ENCODE data around the gene SSC5D.

SSC5D gene

DNA sequence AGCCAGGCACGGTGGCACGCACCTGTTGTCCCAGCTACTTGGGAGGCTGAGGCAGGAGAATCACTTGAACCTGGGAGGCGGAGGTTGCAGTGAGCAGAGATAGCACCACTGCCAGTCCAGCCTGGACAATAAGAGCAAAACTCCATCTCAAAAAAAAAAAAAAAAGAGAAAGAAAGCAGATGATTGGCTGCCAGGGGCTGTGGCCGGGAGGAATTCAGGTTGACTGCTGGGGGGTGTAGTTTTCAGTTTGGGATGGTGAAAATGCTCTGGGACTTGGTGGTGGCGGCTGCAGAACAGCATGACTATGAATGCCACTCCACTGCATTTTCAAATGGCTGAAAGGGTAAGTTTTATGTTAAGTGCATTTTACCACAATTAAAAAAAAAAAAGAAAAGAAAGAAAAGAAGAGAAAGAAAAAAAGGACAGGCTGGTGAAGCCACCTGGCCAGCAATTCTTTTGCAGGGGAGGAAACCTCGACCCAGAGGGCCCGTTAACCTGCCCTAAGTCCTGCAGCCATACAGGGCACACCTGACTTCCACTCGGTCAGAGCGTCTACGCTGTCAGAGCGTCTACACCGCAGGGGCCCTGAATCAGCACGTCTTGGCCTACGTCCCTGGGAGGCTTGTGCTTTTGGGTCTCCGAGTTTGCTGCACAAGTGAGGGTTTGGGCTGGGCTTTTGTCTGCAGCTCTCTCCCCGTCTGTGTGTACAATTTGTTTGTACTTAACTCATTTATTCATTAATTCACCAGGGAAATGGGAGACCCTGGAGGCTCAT is 30.4 kb upstream of the SSC5D start:
- in situ Hi-C loops (cut with HindIII; ENCODE audit: low pct_ligation_motif_present, low sequenced_read_pairs): no loop called here
- H3K27me3 ChIP-seq (replicated peaks): no peaks in the 10 kb centered on the region
- no peak overlapping the region for H3K4me3 ChIP-seq (ENCODE audit: low read depth, low read length)
- H3K27ac ChIP-seq: no peak overlapping the region
- DNase-seq: no peak
- no peak for TF ChIP-seq CTCF (IDR thresholded peaks at IDR 0.05; ENCODE audit: low read depth, low read length, missing control alignments)
- no peaks in the 10 kb centered on the region for H3K36me3 ChIP-seq (replicated peaks)

DNA sequence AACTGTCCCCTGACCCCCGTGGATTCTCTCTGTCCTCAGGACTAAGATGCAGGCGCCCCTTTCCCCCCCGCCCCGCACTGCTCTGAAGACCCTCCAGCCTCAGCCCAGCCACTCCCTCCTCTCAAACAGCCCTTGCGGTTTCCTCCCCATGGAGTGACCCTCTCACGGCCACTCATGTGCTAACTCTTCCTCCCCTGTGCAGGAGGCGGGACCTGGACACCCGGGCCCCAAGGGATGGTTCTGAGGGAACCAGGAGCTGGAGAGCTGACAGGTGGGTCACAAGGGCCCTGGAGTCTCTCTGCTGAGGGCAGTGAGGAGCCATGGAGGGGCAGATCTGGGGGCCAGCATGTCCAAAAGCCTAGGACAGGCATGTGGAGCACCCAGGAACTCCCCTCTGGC is 28.7 kb upstream of the SSC5D start:
- in situ Hi-C loops (cut with HindIII; ENCODE audit: low pct_ligation_motif_present, low sequenced_read_pairs): no loop called here
- no peak for TF ChIP-seq CTCF (IDR thresholded peaks at IDR 0.05; ENCODE audit: low read depth, low read length, missing control alignments)
- Histone ChIP-seq H3K4me3 (ENCODE audit: low read depth, low read length) (no peak overlapping the region), H3K27ac (no peak overlapping the region), H3K36me3 (replicated peaks) (no peaks in the 10 kb centered on the region), H3K27me3 (replicated peaks) (no peaks in the 10 kb centered on the region)
- DNase-seq: no peak

GRCh38 chr19:55459950-55460657 is 28.1 kb upstream of the SSC5D start:
- Histone ChIP-seq H3K27ac (no peak overlapping the region), H3K27me3 (replicated peaks) (no peaks in the 10 kb centered on the region), H3K36me3 (replicated peaks) (no peaks in the 10 kb centered on the region), H3K4me3 (ENCODE audit: low read depth, low read length) (peak overlapping the region; percentile 92)
- in situ Hi-C loops (cut with HindIII; ENCODE audit: low pct_ligation_motif_present, low sequenced_read_pairs): no loop called here
- DNase-seq: no peak
- TF ChIP-seq CTCF (IDR thresholded peaks at IDR 0.05; ENCODE audit: low read depth, low read length, missing control alignments): no peak

DNA sequence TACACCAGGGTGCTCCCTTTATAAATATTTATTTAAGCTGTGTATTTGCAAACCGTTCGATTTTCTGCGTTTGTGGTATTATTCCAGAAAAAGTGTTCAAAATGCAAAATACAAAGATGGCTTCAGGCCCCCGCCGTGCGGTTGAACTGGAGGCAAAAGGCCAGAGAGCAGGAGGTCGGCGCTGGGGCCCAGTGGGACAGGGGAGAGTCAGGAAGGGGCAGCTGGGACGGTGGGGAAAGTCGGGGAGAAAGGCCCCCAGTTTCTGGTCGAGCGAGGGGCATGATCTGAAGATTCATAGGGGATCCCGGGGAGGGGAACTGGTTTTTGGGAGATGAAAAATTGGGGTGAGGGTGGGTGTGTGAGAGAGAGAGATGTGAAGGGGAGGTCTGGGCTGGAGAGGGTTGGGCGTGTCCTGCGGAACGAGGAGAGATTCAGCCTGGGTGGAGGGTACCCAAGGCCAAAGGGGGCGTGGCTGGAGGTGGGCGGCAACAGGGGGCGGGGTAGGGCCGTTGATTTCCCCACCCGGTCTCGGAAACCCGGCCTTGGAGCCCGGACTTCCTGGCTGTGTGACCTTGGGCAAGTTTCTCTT is 27.5 kb upstream of the SSC5D start:
- Histone ChIP-seq H3K36me3 (replicated peaks) (no peaks in the 10 kb centered on the region), H3K4me3 (ENCODE audit: low read depth, low read length) (peak overlapping the region; percentile 92), H3K27me3 (replicated peaks) (no peaks in the 10 kb centered on the region), H3K27ac (peak overlapping the region; percentile 67)
- no peak for TF ChIP-seq CTCF (IDR thresholded peaks at IDR 0.05; ENCODE audit: low read depth, low read length, missing control alignments)
- in situ Hi-C loops (cut with HindIII; ENCODE audit: low pct_ligation_motif_present, low sequenced_read_pairs): no loop called here
- DNase-seq: peak; percentile 52

DNA sequence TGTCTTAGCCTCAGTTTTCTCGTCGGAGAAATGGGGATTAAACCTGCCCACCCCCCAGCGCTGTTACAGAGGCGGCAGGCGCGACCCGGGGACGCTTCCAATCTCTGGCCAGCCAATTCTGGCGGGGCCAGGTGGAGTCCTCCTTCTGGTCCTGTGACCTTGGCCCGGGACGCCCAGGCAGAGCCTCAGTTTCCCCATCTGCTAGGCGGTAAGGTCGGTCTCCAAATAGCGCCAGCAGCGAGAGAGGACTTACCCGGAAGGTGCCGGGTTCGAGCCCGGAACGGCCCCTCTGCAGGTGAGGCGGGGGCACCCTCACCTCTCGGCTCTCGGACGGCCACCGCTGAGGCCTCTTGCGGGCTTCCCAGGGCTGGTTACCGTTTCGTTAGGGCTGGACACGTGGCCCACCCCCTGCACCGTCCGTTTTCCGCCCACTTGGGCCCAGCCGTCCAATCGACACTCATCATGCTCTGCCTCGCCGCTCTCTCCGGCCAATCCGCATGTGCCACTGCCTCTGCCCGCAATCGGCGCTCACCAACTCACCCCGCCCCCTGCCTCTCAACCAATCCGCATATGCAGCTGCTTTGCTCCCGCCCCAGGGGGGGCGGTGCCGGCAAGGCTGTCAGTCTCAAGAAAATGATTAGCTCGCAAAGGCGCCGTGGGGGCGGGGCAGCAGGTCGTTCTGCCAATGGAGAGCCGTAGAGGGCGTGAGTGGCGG is 26.8 kb upstream of the SSC5D start, which contains the start of gene ISOC2:
TSS of gene ISOC2 (minus strand) at position 384 of the 715 bp plus-strand sequence. CDS start 5,156 bp downstream, outside the sequence.
- in situ Hi-C loops (cut with HindIII; ENCODE audit: low pct_ligation_motif_present, low sequenced_read_pairs): no loop called here
- Histone ChIP-seq H3K27ac (peak within 1 kb of the TSS; percentile 67), H3K27me3 (replicated peaks) (no peaks in the 10 kb centered on the region), H3K36me3 (replicated peaks) (no peaks in the 10 kb centered on the region), H3K4me3 (ENCODE audit: low read depth, low read length) (peak within 1 kb of the TSS; percentile 92)
- DNase-seq: peak; percentile 100
- TF ChIP-seq CTCF (IDR thresholded peaks at IDR 0.05; ENCODE audit: low read depth, low read length, missing control alignments): no peak
